GM19372 (cell line): ENCODE results near the gene LCNL1.
"Not testable (repeated sequence)": the region's sequence is repeated elsewhere in the genome, so short reads cannot be mapped to it uniquely, and the experiment has no call there.

Experiments
- ATAC-seq: cut with Tn5 transposase; IDR thresholded peaks from one replicate; pipeline ENCODE4 v1.9.1; 2021; ENCODE audit warnings: mild to moderate bottlenecking, low read depth, moderate library complexity; ENCODE audit not compliant: unreplicated experiment

The LCNL1 gene

DNA sequence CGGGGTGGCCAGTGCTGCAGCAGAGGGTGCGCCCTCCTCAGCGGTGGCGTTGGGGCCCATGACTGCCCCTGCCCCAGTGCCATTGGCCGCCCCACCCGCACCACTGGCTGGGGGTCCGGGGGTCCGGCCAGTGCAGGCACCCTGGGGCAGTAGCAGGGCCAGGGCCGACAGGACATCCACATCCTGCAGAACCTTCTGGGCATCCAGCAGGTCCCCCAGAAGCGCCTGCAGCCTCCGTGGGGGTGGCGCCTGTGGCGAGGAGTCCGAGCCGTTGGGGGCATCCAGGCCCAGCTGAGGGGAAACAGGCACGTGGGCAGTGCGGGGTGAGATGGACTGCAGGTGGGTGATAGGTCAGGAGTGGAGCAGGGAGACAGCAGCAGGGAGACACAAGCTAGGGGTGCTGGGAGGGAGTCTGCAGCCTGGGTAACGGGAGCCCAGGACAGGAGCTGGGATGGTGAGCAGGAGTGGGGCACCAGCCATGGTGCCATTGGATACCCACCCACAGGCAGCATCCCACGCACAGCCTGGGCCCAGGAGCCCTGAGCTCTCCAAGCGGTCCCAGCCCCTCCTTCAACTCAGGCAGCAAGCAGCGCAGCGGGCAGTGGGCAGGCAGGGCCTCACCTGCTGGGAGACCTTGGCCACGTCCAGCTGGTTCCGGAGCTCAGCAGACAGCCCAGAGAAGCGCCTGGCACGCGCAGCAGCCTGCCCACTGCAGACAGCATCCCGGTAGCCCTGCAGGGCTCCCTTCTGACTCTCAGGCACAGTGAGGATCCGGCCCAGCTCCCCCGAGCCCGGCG lies 38.2 kb downstream of the LCNL1 start:
- no peak for ATAC-seq

GRCh38 chr9:137021568-137021978 lies 38.8 kb downstream of the LCNL1 start:
- no peak for ATAC-seq

DNA sequence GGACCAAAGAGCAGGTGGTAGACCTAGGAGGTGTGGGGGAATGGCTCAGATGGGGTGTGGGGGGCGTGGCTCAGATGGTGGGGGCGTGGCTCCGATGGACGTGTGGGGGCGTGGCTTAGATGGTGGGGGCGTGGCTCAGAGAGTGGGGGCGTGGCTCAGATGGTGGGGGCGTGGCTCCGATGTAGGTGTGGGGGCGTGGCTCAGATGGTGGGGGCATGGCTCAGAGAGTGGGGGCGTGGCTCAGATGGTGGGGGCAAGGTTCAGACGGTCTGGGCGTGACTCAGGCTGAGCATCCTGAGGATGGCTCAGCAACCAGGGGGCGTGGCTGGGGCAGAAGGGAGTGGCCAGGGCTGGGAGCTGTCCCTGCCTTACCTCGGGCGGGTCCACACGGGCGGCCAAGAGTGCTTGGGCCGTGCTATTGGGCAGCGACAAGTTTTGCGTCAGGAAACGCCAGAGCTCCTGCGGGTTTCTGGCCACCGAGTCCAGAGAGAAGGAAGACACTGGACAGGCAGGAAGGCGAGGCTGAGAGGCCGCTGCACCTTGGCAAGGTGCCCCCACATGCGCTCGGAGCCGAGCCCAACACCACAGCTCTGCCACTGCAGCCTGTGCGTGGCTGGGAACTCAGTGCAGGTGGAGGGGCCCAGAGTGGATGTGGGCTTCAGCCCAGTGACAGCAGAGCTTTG lies 39.3 kb downstream of the LCNL1 start:
- ATAC-seq = no peak

GRCh38 chr9:137022662-137023008 lies 39.8 kb downstream of the LCNL1 start:
- no peak for ATAC-seq

- no peak for ATAC-seq
These were observed 40.4 kb downstream of the LCNL1 start for GRCh38 chr9:137023157-137023556.

- ATAC-seq = no peak
These were observed 40.8 kb downstream of the LCNL1 start for GRCh38 chr9:137023583-137023991.

GRCh38 chr9:137025517-137025966 lies 42.7 kb downstream of the LCNL1 start:
- ATAC-seq = no peak

DNA sequence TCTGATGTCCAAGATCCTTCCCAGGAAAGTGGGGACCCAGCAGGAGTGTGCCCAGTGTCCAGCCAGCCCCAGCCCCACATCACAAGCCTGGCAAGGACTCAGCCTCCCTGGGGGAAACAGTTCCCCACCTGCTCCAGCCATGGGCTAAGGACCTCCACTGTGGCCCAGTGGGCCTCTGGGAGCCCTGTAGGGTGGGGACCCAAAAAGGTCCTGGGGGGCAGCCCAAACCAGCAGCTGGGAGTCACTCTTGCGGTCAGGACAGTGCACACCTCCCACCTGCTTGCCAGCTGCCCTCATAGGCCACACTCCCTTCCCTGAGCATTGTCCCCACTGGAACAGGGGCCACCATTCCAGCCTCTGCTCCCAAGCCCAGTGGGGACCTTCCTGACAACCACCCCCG lies 43.6 kb downstream of the LCNL1 start:
- ATAC-seq = no peak

- no peak for ATAC-seq
These were observed 44.0 kb downstream of the LCNL1 start for GRCh38 chr9:137026828-137027227.

GRCh38 chr9:137027369-137028262 lies 44.8 kb downstream of the LCNL1 start, which contains the start of gene ABCA2:
Gene ABCA2, minus strand, starts transcription at chr9:137028237. Its CDS starts 97 bp downstream, at chr9:137028140.
- ATAC-seq = peak; percentile 3

DNA sequence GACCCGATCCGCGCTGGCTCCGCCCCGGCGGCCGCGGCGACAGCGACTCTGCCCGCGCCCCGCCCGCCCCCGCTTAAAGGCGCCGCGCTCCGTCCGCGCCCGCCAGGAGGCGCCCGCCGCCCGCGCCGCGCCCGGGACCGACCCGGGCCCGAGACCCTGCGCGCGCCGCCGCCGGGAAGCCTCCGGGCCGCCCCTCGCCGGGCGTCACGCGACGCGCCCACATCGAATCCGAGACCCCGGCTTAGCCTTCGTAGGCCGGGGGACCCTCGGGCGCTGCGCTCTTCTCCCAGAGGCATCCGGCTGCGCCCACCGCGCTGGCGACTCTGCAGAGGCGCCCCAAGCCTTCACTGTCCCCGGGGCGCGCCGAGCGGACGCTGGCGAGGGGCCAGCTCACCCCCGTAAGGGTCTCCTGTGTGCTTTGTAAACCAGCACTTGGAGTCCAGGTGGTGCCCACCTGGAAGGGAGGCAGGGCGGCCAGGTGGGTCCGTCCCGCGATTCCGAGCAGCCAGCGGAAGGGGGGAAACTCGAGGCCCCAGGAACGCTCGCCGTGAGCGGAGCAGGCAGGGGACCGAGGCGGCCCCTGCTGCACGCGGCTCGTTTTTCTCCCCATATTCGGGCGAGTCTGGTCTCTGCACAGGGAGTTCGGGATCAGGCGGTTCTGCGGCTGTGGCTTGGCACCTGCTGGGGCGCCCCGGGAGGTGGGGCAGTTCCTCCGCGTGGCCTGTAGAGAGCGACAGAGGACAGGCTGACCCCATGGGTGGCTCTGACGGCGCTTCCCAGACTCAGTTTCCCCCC lies 45.7 kb downstream of the LCNL1 start:
- peak; percentile 62 for ATAC-seq

DNA sequence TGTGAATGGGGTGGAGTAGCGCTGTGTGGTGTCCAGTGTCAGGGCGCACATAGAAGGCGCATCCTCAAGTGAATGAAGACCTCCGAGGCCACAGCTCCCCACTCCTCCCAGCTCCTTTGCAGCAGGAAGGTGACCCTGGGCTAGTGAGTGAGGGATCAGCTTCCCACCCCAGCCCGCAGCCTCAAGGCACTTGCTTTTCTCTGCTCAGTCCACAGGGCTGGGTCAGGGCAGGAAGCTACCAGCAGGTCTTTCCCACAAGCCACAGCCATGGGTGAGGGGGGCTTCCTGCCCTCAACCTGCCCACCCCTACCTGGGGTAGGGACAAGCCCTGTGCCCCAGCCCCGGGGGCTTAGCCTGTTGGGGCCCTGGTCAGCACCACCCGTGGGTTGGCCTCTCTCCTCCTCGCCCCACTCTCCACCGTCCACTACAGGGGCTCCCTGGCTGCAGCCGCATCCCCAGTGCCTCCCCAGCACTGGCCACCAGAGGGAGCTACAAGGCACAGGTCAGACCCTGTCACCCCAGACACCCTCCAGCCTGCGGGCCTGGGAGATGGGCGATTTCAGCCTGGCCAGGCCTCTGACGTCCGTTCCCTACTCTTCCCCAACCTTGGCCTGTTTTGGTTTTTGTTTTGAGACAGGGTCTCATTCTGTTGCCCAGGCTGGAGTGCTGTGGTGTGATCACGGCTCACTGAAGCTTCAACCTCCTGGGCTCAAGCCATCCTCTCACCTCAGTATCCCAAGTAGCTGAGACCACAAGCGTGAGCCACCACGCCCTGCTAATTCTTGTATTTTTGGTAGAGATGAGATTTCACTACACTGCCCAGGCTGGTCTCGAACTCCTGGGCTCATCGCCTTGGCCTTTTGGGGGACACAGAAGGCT lies 46.5 kb downstream of the LCNL1 start:
- ATAC-seq = no peak

DNA sequence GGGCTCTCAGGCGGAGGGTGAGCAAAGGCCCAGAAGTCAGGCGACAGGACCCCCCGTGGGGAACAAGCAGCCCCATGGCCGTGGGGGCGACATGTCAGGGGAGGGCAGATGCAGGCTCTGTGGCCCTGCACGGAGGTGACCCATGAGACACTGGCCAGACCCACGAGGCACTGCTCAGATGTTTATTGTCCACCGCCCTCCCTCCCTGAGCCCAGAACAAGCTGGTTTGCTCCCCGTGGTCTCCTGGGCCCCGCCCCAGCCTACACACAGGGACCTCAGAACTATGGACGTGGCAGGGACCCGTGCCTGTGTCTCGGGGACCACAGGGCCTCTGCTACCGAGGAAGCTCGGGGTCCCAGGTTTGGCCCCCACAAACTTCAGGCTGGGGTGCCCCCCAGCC lies 47.2 kb downstream of the LCNL1 start:
- no peak for ATAC-seq

DNA sequence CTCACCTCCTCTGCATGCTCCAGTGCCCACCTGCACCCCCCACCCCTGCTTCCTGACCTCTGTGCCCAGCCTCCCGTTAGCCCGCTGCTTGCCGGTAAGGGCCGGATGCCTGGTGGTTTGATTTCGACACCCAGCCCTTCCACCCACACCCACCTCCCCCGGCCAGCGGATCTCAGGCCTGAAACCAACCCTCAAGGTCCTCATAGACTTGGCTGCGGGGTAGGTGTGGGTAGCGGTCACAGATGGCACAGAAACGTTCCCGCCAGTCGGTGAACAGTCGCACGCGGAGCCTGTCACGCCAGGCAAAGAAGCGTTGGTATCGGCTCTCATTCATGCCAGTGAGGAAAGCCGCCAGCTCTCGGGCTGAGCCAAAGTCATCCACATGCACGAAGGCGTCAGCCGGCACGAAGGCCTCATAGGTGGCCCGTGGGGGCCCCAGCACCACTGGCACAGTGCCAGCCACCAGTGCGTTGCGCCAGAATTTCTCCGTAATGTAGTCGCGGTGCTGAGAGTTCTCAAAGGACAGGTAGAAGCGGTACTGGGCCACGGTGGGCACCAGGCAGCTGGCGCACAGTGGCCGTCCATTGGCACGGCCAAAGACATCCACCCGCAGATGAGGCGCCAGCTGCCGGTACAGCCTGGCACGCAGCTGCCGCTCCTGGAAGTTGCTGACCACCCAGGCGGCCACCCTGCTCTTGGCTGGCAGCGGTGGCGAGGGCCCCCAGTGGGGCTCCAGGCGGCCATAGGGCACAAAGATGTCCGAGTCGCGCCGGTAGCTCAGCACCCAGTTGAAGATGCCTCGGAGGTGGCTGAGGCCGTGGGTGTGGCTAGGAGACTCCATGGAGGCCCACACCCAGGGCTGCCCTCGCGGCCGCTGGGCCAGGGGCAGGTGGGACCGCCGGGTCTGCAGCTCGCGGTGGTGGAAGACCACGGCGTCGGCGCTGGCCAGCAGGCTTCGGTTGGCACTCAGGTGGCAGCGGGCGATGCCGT lies 48.0 kb downstream of the LCNL1 start:
- no peak for ATAC-seq

- ATAC-seq = no peak
These were observed 49.3 kb downstream of the LCNL1 start, which contains the start of gene FUT7 for GRCh38 chr9:137031904-137032640. Gene FUT7, minus strand, starts transcription at chr9:137032088. Its CDS starts 97 bp downstream, at chr9:137031991.

- ATAC-seq = no peak
These were observed 50.1 kb downstream of the LCNL1 start for GRCh38 chr9:137032858-137033257.

GRCh38 chr9:137033481-137033880 lies 50.7 kb downstream of the LCNL1 start:
- ATAC-seq = not testable (repeated sequence)
